Astrocyte of the cerebellum (primary cell): Measurements from ENCODE around the gene ENG.
"Not testable (repeated sequence)": the region's sequence is repeated elsewhere in the genome, so short reads cannot be mapped to it uniquely, and the experiment has no call there.

Experiments
- DNase-seq: peaks from one replicate; pipeline ENCODE4 v3.0.0-alpha.2; 2011; ENCODE audit warnings: low read depth
- H3K4me3 ChIP-seq: 2 replicates; pipeline ENCODE4 v1.5.1; 2011; ENCODE audit warnings: mild to moderate bottlenecking, low read depth, low read length, moderate library complexity
- in situ Hi-C: cut with HindIII; loops from 2 replicates; pipeline ENCODE4 v1.10.0; 2017; ENCODE audit warnings: low sequenced_read_pairs
- TF ChIP-seq, protein P1 (sequence below): IDR thresholded peaks from 2 replicates; pipeline ENCODE4 v1.5.1; 2012; ENCODE audit warnings: low read length, low read depth, moderate library complexity, mild to moderate bottlenecking; ENCODE audit errors: missing control alignments

ENG gene

DNA sequence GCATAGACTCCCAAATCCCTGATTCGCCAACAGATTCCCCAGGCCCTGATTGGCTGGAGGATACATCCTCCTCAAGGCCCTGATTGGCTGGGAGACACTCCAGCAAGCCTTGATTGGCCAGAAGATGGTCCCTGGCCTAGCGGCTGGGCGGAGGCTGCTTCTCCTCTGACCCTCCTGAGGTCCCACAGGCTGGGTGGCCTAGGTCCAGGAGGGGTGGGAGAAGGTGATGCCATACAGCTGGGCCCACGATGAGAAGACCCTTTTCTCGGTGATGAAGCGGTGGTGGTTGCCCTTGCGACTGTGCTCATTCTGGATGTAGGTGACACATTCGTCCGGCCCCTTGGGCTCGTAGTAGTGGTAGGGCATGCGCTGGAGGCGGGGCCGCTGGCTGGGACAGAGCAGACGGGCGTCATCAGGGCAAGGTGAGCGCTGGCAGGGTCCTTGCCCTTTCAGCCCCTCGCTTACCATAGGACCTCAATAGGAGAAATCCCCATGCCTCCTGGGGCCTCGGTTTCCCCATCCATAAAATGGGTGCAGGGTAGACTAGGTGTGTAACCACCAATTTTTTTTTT, 32.0 kb upstream of the ENG start:
- in situ Hi-C loops: no loop called here
- TF ChIP-seq, protein P1, sequence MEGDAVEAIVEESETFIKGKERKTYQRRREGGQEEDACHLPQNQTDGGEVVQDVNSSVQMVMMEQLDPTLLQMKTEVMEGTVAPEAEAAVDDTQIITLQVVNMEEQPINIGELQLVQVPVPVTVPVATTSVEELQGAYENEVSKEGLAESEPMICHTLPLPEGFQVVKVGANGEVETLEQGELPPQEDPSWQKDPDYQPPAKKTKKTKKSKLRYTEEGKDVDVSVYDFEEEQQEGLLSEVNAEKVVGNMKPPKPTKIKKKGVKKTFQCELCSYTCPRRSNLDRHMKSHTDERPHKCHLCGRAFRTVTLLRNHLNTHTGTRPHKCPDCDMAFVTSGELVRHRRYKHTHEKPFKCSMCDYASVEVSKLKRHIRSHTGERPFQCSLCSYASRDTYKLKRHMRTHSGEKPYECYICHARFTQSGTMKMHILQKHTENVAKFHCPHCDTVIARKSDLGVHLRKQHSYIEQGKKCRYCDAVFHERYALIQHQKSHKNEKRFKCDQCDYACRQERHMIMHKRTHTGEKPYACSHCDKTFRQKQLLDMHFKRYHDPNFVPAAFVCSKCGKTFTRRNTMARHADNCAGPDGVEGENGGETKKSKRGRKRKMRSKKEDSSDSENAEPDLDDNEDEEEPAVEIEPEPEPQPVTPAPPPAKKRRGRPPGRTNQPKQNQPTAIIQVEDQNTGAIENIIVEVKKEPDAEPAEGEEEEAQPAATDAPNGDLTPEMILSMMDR: no peak
- DNase-seq: no peak
- no peak overlapping the region for H3K4me3 ChIP-seq

DNA sequence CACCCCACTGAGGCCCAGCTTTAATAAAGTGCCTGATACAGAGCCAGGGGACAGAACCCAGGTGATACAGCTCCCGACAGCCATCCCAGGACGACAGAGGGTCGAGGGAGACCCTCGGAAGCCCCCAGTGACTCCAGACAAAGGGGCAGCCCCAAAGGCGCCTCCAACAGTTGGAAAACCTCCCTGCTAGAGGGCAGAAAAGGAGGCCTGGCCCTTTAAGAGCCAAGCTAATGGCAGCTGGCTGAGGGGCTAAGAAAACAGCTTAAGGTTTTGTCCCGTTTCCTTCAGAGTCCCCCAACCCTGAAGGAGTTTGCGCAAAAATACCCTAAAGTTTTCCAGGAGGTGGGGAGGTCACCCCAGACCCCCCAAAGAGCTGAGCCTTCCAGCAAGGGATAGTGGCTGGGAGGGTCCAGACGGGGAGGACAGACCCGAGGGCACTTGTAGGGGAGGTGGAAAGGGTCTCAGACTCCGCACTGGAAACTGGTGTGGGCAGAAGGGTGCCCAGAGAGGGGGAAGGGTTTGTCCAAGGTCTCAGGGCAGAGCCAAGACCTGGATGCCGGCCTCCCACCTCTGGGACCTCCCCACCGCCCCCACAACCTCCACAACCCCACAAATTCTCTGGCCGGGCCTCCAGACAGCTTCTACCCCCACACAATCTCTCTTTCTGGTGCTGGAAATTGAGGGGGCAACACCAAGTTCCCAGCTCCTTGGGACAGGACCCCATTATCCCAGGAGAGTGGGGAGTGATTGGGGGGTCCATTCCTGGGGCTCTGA, 31.2 kb upstream of the ENG start:
- TF ChIP-seq, protein P1: no peak
- in situ Hi-C loops: no loop called here
- DNase-seq: no peak
- H3K4me3 ChIP-seq: no peak overlapping the region

DNA sequence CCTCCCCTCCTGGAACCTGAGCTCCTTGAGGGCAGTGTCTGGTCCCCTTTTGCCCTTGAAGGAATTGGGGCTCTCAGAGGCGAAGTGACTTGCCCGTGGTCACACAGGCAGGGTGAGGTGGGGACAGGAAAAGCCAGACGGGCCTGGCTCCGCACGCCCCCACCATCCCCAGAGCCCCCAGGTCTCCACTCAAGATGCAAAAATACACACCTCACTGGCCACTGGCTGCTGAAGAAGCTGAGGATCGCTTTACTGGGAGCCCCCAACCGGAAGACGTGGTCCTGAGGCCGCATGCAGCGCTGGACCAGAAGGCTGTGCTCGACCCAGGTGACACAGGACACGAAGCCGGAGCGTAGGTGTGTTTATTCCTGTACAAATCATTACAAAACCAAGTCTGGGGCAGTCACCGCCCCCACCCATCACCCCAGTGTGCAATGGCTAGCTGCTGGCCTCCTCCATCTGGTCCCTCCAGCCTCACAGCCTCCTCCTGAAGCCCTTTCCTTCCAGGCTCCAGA, 30.6 kb upstream of the ENG start:
- in situ Hi-C loops: no loop called here
- TF ChIP-seq, protein P1: no peak
- H3K4me3 ChIP-seq: no peak overlapping the region
- DNase-seq: no peak

DNA sequence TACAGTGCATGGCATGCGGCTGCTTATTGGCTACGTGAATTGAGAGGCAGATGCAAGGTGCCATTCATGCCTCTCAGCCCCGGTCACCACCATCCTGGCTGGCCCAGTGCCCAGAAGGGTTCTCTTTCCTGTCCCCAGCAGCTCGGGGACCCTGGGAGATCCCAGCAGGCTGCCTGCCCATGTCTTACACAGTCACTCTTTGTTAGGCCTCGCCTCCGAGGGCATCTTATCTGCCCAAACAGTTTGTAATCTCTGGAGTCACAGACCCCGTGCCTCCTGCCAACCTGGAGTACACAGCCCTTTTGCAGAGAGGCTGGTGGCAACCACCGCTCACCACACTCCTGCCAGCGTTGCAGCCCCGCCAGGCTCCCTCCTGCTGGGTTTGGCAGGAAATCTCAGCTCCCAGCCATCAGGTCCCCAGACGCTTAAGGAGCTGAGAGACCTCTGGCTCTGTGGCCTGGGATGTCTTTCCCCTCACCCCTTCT, 30.0 kb upstream of the ENG start:
- in situ Hi-C loops: no loop called here
- no peak for DNase-seq

DNA sequence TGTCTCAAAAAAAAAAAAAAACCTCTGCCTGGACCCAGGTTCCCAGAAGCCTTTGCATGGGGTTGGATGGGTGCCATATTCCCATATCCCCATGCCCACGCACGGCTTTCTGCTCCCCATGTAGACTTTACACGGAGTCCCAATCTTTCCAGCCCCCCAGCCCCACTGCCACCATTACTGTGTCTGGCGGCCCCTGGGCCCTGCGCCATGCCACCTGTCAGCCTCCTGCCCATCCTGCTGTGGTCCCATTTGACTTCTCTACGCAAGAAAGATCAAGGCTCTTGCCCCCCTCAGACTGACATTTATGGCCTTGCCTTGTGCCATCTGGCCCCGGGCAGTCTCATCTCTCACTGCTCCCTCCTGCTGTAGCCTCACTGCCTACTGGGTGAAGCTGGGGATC, 29.5 kb upstream of the ENG start:
- no peak for DNase-seq
- no peak overlapping the region for H3K4me3 ChIP-seq
- in situ Hi-C loops: no loop called here
- TF ChIP-seq, protein P1: no peak

More for the DNA sequence above, 30.0 kb upstream of the ENG start:
- no peak overlapping the region for H3K4me3 ChIP-seq
- TF ChIP-seq, protein P1: no peak

DNA sequence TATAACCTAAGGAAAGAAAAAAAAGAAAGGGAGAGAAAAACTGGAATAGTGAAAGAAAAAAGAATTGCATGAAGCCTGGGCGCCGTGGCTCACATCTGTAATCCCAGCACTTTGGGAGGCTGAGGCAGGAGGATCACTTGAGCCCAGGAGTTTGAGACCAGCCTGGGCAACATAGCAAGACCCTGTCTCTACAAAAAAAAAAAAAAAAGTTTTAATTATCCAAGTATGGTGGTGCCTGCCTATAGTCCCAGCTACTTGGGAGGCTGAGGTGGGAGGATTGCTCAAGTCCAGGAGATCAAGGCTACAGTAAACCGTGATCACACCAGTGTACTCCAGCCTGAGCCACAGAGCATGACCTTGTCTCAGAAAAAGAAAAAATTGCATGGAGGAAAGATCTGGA, 27.3 kb upstream of the ENG start:
- DNase-seq, H3K4me3 ChIP-seq, in situ Hi-C loops: not testable (repeated sequence)

DNA sequence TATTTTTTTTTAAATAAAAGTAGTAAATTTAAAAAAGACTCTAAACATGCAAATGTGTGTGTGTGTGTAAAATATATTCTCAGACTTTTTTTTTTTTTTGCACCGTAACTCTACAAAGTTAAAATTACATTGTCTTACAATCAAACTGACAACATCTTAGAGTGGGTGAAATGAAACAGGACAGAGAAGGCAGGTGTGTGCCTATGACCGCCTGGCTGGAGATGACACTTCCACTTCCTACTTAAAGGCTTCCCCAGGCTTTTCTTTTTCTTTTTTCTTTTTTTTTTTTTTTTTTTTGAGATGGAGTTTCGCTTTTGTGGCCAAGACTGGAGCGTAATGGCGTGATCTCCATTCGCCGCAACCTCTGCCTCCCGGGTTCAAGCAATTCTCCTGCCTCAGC, 25.7 kb upstream of the ENG start:
- DNase-seq: no peak
- no peak overlapping the region for H3K4me3 ChIP-seq
- TF ChIP-seq, protein P1: no peak
- in situ Hi-C loops: no loop called here
